ENCODE data around the gene CRYBB1.

Gene CRYBB1

DNA sequence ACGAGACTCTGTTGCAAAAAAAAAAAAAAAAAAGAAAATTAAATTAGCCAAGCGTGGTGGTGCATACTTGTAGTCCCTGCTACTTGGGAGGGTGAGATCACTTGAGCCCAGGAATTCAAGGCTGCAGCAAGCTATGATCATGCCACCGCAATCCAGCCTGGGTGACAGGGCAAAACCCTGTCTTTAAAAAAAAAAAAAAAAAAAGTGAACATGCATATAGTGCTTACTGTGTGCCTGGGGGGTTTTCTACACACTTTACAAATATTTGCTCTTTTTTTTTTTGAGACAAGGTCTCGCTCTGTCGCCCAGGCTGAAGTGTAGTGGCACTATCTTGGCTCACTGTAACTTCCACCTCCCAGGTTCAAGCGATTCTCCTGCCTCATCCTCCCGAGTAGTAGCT lies 40.7 kb downstream of the CRYBB1 start:
- no peak for DNase-seq (ENCODE audit: low read depth)

- DNase-seq (ENCODE audit: low read depth): no peak
Observed at GRCh38 chr22:26576026-26576680, 41.7 kb downstream of the CRYBB1 start.

- DNase-seq (ENCODE audit: low read depth): no peak
Observed at GRCh38 chr22:26574001-26574723, 43.7 kb downstream of the CRYBB1 start.

- no peak for DNase-seq (ENCODE audit: low read depth)
Observed at GRCh38 chr22:26573026-26573662, 44.7 kb downstream of the CRYBB1 start.

DNA sequence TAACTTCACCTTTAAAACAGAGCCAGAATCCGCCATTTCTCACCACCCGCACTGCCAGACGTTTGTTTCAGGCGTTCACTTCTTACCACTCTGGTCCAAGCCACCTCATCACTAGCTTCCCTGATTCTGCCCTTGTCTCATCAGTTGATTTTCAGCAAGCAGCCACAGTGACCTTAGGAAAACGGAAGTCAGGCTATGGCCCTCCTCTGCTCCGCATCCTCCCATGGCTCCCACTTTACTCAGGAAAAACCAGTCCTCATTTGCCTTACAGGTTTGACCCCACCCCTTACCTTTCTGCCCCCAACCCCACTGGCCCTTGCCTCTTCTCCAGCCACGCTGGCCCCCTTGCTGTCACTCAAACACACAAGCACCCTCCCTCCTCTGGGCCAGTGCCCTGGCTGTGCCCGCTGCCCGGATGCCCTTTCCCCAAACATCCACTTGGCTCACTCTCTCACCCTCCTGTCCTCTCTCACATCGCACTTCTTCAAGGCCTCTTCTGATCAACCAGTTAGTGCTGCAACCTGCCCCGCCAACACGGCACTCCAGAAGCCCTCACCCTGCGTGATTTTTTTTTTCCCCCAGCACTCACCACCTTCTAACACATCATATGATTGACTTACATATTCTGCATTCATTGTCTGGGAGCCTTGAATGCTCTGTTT lies 46.8 kb downstream of the CRYBB1 start:
- no peak for DNase-seq (ENCODE audit: low read depth)

DNA sequence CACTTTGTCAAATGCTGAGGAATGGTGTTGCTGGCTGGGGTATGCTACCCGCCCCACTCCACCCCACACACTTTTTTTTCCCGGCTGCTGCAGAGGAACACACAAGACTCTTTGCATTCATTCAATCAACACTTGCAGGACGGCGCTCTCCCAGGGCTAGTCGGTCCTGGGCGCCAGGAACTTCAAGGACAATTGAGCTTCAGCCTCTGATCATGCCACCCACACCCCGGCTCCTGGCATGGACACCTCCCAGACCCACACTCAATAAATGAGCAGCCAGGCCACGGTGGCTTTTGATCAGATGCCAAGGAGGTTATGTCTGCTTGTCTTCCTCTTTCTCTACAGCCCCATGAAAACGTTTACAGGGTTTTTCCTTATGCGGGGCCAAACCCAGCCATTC lies 47.7 kb downstream of the CRYBB1 start:
- no peak for DNase-seq (ENCODE audit: low read depth)

GRCh38 chr22:26568207-26568706 lies 49.6 kb downstream of the CRYBB1 start:
- DNase-seq (ENCODE audit: low read depth): no peak

GRCh38 chr22:26567610-26568009 lies 50.2 kb downstream of the CRYBB1 start:
- no peak for DNase-seq (ENCODE audit: low read depth)

GRCh38 chr22:26566994-26567393 lies 50.8 kb downstream of the CRYBB1 start:
- DNase-seq (ENCODE audit: low read depth): no peak

GRCh38 chr22:26565889-26566288 lies 51.9 kb downstream of the CRYBB1 start:
- no peak for DNase-seq (ENCODE audit: low read depth)

DNA sequence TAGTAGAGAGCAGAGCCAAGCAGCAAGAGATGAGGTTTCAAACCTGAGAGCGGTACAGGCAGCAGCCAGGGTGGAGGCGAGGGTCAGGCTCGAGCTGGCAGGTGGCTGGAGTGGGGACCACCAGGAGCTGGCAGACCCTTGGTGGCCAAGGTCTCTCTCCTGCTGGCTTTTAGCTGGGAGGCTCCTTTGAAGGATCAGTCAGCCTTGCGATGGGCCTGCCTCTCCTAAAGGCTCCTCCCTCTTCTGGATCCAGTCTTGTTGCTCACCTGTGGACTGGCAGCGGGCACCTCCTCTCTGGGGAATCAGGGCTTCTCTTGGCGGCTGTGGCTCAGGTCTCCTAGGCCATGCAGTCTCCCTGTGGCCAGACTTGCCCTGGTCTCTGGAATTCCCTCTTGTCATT lies 52.6 kb downstream of the CRYBB1 start:
- no peak for DNase-seq (ENCODE audit: low read depth)

- no peak for DNase-seq (ENCODE audit: low read depth)
Observed at GRCh38 chr22:26564672-26565071, 53.2 kb downstream of the CRYBB1 start.

DNA sequence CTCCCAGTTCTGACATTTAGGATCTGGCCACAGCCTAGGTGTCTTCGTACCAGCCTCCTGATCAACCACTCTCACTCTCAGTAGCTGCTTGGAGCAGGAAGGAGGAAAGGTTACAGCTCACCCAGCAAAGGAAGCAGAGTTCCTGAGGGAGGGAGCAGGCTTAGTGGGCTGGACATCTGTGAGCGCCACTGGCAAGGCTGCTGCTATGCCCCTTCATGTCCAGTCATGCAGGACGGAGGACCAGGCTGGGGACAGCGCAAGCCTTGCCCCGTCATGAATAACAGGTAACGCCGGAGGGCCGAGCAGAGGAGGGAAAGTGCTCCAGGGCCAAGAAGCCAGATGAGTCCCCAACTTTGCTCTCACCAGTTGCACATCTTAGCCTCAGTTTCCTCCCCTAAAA lies 53.6 kb downstream of the CRYBB1 start:
- DNase-seq (ENCODE audit: low read depth): no peak

GRCh38 chr22:26563022-26563421 lies 54.8 kb downstream of the CRYBB1 start:
- no peak for DNase-seq (ENCODE audit: low read depth)

- no peak for DNase-seq (ENCODE audit: low read depth)
Observed at GRCh38 chr22:26561756-26562417, 55.9 kb downstream of the CRYBB1 start.

DNA sequence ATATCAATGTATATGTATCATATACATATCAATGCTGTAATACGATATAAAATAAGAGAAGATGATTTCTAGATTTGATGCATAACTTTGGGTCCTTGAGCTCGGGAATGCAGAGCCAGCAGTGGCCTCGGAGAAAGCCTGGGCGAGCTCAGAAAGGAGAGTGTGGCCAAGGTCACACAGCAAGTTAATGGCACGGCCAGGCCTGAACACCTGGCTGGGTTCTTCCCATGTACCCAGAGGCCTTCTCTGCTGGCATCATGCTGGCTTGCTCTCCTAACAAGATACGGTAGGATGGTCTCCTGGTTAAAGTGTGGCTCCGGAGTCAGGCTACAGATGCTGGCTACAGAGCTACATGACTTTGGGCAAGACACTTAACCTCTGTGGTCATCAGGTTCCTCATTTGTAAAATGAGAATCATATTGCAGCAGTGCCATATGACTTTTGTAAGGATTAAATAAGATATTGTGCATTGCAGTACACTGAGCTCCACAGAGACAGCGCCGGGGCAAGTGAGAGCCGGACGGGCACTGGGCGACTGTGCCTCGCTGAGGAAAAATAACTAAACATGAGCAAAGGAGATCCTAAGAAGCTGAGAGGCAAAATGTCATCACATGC lies 57.8 kb downstream of the CRYBB1 start:
- DNase-seq (ENCODE audit: low read depth): no peak

DNA sequence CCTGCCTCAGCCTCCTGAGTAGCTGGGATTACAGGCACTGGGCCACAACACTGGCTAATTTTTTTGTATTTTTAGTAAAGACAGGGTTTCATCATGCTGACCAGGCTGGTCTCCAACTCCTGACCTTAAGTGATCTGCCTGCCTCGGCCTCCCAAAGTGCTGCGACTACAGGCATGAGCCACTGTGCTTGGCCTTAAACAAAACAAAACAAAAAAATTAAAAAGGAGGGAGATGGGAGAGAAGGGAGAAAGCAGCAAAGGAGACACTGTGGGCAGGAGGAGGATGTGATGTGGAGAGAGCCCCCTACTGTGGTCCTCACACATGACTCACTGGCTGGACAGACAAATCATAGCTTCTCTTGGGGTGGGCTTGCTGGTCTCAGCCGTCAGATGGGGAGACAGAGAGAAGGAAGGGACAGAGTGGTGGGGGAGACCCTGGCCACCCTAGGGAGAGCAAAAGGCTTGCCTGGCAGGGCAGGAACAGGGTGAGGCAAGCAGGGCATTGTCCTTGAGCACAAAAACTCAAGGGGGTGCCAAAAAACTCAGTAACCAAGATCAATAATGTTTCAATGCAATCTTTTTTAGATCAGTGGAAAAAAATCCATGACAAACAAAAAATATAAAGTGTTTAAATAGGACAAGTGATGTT lies 59.5 kb downstream of the CRYBB1 start:
- no peak for DNase-seq (ENCODE audit: low read depth)

GRCh38 chr22:26556904-26557303 lies 60.9 kb downstream of the CRYBB1 start:
- no peak for DNase-seq (ENCODE audit: low read depth)

DNA sequence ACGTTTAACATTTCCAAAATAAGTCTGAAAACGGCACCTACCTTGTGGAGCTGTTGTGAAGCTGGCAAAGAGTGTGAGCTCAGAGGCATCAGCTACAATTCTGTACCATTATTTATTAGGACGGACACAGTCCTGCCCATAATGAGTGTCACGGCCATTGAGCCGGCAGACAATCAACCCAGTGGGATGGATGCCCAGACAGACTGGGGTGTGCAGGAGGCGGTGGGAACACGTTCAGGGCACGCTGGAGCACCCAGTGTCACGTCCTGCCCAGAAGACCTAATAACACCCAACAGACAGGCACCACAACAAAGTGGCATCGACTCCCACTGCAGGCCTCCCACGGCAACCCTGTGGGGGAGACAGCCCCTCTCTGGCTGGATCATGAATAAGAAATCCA lies 62.3 kb downstream of the CRYBB1 start:
- DNase-seq (ENCODE audit: low read depth): no peak

- DNase-seq (ENCODE audit: low read depth): no peak
Observed at GRCh38 chr22:26554956-26555355, 62.9 kb downstream of the CRYBB1 start.

Data from activated T-cell treated with anti-CD3 and anti-CD28 coated beads for 48 hours (primary cell).